Measurements from ENCODE around the gene GPR32.
"Not testable (repeated sequence)": the region's sequence is repeated elsewhere in the genome, so short reads cannot be mapped to it uniquely, and the experiment has no call there.

GPR32 gene

GRCh38 chr19:50803633-50804419 is 33.6 kb downstream of the GPR32 start:
- DNase-seq (ENCODE audit: low read depth): no peak

GRCh38 chr19:50804420-50805272 is 34.4 kb downstream of the GPR32 start:
- peak; percentile 94 for DNase-seq (ENCODE audit: low read depth)

GRCh38 chr19:50808856-50809255 is 38.6 kb downstream of the GPR32 start:
- no peak for DNase-seq (ENCODE audit: low read depth)

- not testable (repeated sequence) for DNase-seq (ENCODE audit: low read depth)
These were observed 41.5 kb downstream of the GPR32 start for GRCh38 chr19:50811622-50812238.

- DNase-seq (ENCODE audit: low read depth): no peak
These were observed 42.2 kb downstream of the GPR32 start for GRCh38 chr19:50812474-50812873.

- no peak for DNase-seq (ENCODE audit: low read depth)
These were observed 44.6 kb downstream of the GPR32 start for GRCh38 chr19:50814883-50815282.

GRCh38 chr19:50815439-50815838 is 45.2 kb downstream of the GPR32 start:
- no peak for DNase-seq (ENCODE audit: low read depth)

GRCh38 chr19:50817941-50818858 is 47.9 kb downstream of the GPR32 start:
- DNase-seq (ENCODE audit: low read depth): no peak

GRCh38 chr19:50818859-50819472 is 48.7 kb downstream of the GPR32 start:
- no peak for DNase-seq (ENCODE audit: low read depth)

GRCh38 chr19:50819636-50820035 is 49.4 kb downstream of the GPR32 start:
- no peak for DNase-seq (ENCODE audit: low read depth)

- no peak for DNase-seq (ENCODE audit: low read depth)
These were observed 49.8 kb downstream of the GPR32 start for GRCh38 chr19:50820086-50820485.

GRCh38 chr19:50820549-50821247 is 50.4 kb downstream of the GPR32 start:
- no peak for DNase-seq (ENCODE audit: low read depth)

- no peak for DNase-seq (ENCODE audit: low read depth)
These were observed 51.0 kb downstream of the GPR32 start for GRCh38 chr19:50821248-50821612.

Data from stimulated activated CD8-positive, alpha-beta memory T cell treated with anti-CD3 and anti-CD28 coated beads, Interleukin-15, amount 100 ng/mL, for 1 hour (primary cell).